GM19099 (cell line): ENCODE measurements around the gene ZNRF1.

Experiments used
- POLR2A ChIP-seq: IDR thresholded peaks from 3 replicates; pipeline ENCODE4 v1.6.1; 2011; ENCODE audit warnings: low read depth; ENCODE audit not compliant: insufficient read length; ENCODE audit errors: extremely low read depth

The ZNRF1 gene

GRCh38 chr16:75042426-75043174, 43.8 kb downstream of the ZNRF1 start:
- no peak for TF ChIP-seq POLR2A

DNA sequence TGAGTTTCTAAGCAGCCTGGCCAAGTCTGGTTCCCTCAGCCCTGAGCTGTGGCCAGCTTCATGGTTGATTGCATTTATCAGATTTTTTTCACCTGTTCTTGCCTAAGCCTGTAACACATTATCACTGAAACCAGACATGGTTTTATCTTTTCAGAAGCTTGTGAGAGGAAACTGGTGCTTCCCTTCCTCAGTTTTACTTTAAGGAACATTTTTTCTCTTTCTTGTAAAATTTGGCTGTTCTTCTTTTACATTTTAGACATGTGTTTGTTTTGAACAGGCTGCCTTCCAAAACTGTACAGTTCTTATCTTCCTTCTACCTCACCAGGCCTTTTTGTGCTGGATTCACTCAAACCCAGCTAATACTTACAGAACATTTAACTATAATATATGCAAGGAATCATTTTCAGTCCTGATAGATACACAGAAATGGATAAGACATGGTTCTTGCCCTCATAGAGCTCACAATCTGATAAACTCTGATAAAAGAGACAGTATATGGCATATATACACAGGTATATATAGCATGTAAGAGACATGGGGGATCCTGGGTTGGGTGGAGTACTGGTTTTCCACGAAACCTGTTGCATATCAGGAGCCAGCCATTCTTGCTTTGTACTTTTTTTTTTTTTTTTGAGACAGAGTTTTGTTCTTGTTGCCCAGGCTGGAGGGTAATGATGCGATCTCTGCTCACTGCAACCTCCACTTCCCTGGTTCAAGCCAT, 44.5 kb downstream of the ZNRF1 start:
- no peak for TF ChIP-seq POLR2A

GRCh38 chr16:75044800-75045361, 46.1 kb downstream of the ZNRF1 start:
- no peak for TF ChIP-seq POLR2A

DNA sequence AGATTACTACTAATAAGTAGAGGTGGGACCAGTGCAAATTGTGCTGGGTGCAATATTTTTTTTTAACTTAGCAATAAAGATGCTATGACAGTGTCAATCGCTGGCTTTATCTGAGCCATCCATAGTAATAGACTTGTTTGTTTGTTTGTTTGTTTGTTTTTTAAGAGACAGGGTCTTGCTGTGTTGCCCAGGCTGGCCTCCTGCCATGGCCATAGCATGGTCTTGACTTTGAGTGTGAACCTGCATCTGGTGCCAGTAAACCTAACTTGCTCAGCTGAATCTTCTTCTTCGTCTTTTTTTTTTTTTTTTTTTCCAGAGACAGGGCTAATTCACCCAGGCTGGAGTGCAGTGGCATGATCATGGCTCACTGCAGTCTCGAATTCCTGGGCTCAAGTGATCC, 46.6 kb downstream of the ZNRF1 start:
- TF ChIP-seq POLR2A: no peak

DNA sequence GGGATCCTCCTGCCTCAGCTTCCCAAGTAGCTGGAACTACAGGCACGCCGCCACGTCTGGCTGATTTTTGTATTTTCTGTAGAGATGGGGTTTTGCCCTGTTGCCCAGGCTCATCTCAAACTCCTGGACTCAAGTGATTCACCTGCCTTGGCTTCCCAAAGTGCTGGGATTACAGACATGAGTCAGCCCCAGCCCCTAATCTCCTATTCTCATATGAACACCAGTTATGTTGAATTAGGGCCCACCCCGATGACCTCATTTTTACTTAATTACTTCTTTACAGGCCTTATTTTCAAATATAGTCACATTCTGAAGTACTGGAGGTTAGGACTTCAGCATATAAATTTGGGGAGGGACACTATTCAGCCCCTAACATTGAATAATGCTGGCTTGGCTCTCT, 49.2 kb downstream of the ZNRF1 start:
- TF ChIP-seq POLR2A: no peak

DNA sequence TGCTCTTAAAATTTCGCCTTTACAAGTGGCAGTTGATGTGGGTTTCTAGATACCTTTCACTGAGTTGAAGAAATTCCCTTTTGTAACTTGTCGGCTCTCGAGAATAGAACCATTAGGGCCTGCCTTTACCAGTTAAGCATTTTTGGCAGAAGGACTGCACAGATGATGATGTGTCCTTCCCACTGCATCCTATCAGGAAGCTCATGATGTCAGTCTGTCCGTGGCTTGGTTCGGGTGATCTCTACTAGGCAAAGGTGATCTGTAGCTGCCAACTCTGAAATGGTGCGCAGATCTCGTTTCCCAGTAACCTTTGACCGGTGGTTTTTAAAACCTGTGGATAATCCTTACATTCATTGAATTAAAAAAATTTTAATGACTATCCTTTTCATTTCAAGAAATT, 49.7 kb downstream of the ZNRF1 start:
- TF ChIP-seq POLR2A: no peak

- no peak for TF ChIP-seq POLR2A
Measured at GRCh38 chr16:75052481-75053202, 53.8 kb downstream of the ZNRF1 start.

DNA sequence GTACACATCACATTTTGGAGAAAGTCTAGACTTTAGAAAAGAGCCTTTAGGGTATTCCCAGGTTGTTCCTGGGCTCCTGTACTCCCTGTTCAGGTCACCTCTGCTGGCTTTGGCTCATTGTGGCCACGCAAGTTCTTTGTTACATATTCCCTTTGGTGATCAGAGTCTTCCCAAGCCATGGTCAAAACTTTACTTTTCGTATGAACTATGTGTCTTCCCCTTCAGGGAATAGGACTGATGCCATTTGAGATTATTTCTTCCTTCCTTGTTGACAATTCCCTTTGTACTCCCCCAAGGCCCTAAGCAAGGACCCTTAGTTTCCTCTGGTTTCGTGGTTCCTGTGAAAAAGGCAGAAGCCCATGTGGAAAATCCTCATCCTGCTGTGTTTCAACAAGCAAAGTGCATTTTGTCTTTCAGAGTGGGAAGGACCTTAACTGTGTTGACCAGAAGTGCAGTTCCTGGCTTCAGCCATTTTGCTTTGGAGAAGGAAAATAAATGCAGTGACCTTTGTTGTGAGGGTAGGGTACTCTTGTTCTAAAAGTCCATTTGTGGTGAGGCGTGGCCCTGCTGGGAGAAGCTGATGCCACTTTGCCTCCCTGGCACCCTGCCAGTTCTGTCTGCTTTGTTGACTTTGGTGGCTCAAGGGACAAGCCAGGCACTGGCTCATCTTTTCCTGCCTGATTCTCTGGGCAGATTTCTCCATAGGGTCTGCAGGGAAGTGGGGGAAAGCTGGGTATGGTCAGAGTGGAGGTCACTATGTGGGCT, 55.1 kb downstream of the ZNRF1 start:
- TF ChIP-seq POLR2A: no peak

DNA sequence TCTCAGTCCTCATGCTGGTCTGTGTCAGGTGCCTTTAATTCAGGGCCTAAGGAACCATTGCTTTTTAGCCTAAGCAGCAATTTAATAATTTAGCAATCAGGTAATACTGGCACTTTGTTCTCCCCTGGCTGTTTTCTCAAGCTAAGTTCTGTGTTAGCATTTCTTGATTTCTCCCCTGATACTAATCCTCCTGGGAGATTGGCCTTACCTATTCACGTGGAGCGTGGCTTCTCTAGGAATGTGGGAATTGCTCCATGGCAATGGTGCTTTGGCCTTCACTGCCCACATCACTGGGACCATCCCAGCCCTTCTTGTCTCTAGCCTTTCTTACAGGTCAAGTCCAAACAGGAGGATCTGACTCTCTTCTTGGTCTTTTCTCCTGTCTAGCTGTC, 55.7 kb downstream of the ZNRF1 start:
- no peak for TF ChIP-seq POLR2A

- TF ChIP-seq POLR2A: no peak
Measured at GRCh38 chr16:75058806-75059205, 60.0 kb downstream of the ZNRF1 start.

- no peak for TF ChIP-seq POLR2A
Measured at GRCh38 chr16:75059411-75059810, 60.6 kb downstream of the ZNRF1 start.

DNA sequence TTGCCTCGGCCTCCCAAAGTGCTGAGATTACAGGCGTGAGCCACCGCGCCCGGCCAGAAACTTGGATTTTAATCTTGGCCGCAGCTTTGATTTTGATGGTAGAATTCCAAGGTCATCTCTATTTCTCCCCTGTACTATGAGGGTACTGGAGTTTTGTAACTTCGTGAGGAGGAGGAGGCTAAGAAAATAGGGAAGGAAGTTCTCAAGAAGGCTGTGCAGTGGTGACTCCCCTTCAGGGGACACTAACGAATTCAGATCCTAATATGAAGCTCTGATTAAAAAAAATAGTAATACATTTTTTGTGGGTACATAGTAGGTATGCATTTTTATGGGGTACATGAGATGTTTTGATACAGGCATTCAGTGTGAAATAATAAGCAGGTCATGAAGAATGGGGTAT, 61.9 kb downstream of the ZNRF1 start:
- no peak for TF ChIP-seq POLR2A

- TF ChIP-seq POLR2A: no peak
Measured at GRCh38 chr16:75061669-75062068, 62.8 kb downstream of the ZNRF1 start.

DNA sequence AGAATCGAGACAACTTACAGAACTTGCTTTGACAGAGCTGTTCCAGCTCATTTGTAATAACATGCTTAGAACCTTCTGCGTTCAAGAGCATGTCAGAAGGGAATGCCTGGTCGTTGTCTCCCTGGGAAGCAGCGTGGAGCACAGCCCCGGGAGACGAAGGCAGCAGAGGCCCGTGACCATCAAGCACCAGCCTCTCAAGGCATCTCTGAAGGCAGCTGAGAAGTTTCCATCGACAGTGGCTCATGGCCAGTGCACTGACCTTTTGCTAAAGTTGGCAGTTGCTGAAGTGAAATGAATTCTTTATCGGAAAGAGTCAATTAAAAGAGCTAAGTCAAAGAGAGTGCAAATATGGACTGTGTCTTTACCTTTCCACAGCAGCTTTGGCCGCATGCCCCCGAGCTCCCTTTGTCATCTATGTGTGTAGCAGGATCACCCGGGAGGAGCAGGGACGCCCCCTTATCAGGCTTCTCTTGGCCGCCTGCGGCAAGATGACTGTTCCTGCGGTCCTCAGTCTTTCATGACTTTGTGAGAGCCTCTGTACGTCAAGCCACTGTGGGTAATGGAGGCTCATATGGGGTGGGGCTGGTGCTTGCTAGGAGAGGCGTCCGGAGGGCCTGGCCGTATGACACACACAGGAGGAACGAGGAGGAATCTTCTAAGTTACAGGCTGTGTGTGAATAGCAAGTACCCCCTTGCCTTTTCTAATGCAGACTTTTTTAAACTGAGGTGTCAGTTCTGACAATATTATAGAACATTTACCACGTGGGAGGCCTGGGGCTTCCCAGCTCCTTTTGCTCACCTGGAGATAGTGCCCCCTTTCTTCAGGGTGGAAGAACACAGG, 63.5 kb downstream of the ZNRF1 start:
- no peak for TF ChIP-seq POLR2A

DNA sequence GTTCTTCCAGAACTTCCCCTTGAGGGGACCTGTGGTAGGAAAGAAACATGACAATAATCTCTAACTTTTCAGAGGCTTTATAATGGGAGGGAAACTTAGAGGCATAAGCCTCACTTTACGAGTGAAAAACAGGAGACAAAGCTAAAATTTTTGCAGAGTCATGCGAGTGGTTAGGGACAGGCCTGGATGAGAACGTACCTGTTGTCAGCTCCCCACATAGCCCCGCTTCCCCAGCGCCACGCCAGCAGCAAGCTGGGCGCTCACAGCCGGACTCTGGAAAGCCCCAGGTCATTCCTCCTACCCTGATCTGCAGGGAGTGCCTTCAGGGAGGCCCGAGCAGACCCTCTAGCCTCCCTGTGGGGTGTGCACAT, 64.1 kb downstream of the ZNRF1 start:
- TF ChIP-seq POLR2A: no peak
